Measurements from ENCODE around the gene TRMT10B. TPM values are rescaled to one million over a fixed set of nuclear protein-coding genes. Genes with fewer than 3 reads are reported as not detected.

The TRMT10B gene
- polyA plus RNA-seq, 3 donors = 5.2 to 12.4 (median 9.4) TPM

GRCh38 chr9:37784616-37785483 is 31.2 kb downstream of the TRMT10B start, which contains the start of gene EXOSC3:
Gene EXOSC3, minus strand, starts transcription at chr9:37785064. Its CDS starts 20 bp downstream, at chr9:37785044.
- peak within 1 kb of the TSS; percentile 97 to 98 for H3K4me3 Mint-ChIP-seq
- H3K9me3 Mint-ChIP-seq = no peaks in the 10 kb centered on the region
- Histone ChIP-seq H3K36me3 (replicated peaks in 1 of 2; ENCODE audit: control insufficient read depth in 1 of 2, insufficient read depth in 2 of 2, low read length in 2 of 2) (peaks cover 29 to 35% of the 10 kb centered on the region in 2 donors), H2AFZ (ENCODE audit: insufficient read depth, low read depth, low read length, poor library complexity, severe bottlenecking) (peak within 1 kb of the TSS; percentile 97), H3K9ac (ENCODE audit: insufficient read depth, low read length, poor library complexity, severe bottlenecking) (peak within 1 kb of the TSS; percentile 82), H4K20me1 (ENCODE audit: insufficient read depth, low read length) (peaks cover 24% of the 10 kb centered on the region), H3K4me2 (replicated peaks; ENCODE audit: extremely low read depth, low read length, poor library complexity, severe bottlenecking) (peak within 1 kb of the TSS; percentile 82), H3K4me3 (replicated peaks in 1 of 3; ENCODE audit: low read depth in 2 of 3, low read length in 3 of 3) (peak within 1 kb of the TSS; percentile 73 to 97 (median 84)), H3K27me3 (ENCODE audit: control insufficient read depth in 2 of 2, insufficient read depth in 2 of 2, low read length in 2 of 2) (no peaks in the 10 kb centered on the region), H3K27ac (ENCODE audit: low read depth in 1 of 2, low read length in 2 of 2) (peak within 1 kb of the TSS; percentile 82 to 89), H3K9me3 (replicated peaks in 1 of 2; ENCODE audit: control insufficient read depth in 1 of 2, insufficient read depth in 1 of 2, low read length in 2 of 2) (peaks cover 0 to 6% of the 10 kb centered on the region in 2 donors), H3K79me2 (ENCODE audit: insufficient read depth, low read length) (peaks cover 34% of the 10 kb centered on the region), H3K4me1 (ENCODE audit: control insufficient read depth in 1 of 2, insufficient read depth in 2 of 2, low read length in 2 of 2) (peaks cover 24 to 29% of the 10 kb centered on the region in 2 donors)
- peaks cover 2 to 10% (median 7%) of the 10 kb centered on the region in 3 donors for H3K27me3 Mint-ChIP-seq (ENCODE audit: low read depth in 3 of 3)
- H3K27ac Mint-ChIP-seq = peak within 1 kb of the TSS; percentile 88 to 96 (median 95)
- intact Hi-C loops (cut with micrococcal nuclease) = loop anchor here in 1 of 2 donors (1.0 to 10.0 kb wide), 3 partner anchors 15 to 120 kb away; partner anchors contain the start of genes DCAF10, SLC25A51 and TRMT10B
- DNase-seq = peak; percentile 88 to 90 (median 90)
- TF ChIP-seq, protein P1, sequence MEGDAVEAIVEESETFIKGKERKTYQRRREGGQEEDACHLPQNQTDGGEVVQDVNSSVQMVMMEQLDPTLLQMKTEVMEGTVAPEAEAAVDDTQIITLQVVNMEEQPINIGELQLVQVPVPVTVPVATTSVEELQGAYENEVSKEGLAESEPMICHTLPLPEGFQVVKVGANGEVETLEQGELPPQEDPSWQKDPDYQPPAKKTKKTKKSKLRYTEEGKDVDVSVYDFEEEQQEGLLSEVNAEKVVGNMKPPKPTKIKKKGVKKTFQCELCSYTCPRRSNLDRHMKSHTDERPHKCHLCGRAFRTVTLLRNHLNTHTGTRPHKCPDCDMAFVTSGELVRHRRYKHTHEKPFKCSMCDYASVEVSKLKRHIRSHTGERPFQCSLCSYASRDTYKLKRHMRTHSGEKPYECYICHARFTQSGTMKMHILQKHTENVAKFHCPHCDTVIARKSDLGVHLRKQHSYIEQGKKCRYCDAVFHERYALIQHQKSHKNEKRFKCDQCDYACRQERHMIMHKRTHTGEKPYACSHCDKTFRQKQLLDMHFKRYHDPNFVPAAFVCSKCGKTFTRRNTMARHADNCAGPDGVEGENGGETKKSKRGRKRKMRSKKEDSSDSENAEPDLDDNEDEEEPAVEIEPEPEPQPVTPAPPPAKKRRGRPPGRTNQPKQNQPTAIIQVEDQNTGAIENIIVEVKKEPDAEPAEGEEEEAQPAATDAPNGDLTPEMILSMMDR (IDR thresholded peaks at IDR 0.05) = no peak
- WGBS (ENCODE audit: insufficient coverage) = under 1% methylated on average over 71 of the region's 73 CpGs
- peaks cover 31% of the 10 kb centered on the region for H3K4me1 Mint-ChIP-seq
- H3K36me3 Mint-ChIP-seq = peaks cover 31 to 32% of the 10 kb centered on the region in 2 donors

- peaks cover 0 to 2% (median 0%) of the 10 kb centered on the region in 7 donors for H3K9me3 Mint-ChIP-seq
- Histone ChIP-seq H3K36me3 (replicated peaks in 1 of 2; ENCODE audit: control insufficient read depth in 1 of 2, insufficient read depth in 2 of 2, low read length in 2 of 2) (peaks cover 8 to 13% of the 10 kb centered on the region in 2 donors), H3K27me3 (ENCODE audit: control insufficient read depth in 2 of 2, insufficient read depth in 2 of 2, low read length in 2 of 2) (no peaks in the 10 kb centered on the region), H3K79me2 (ENCODE audit: insufficient read depth, low read length) (peaks cover 34% of the 10 kb centered on the region), H3K9me3 (replicated peaks in 1 of 2; ENCODE audit: control insufficient read depth in 1 of 2, insufficient read depth in 1 of 2, low read length in 2 of 2) (peaks cover 0 to 6% of the 10 kb centered on the region in 2 donors), H2AFZ (ENCODE audit: insufficient read depth, low read depth, low read length, poor library complexity, severe bottlenecking) (no peak overlapping the region), H4K20me1 (ENCODE audit: insufficient read depth, low read length) (peaks cover 8% of the 10 kb centered on the region), H3K4me1 (ENCODE audit: control insufficient read depth in 1 of 2, insufficient read depth in 2 of 2, low read length in 2 of 2) (peaks cover 24 to 29% of the 10 kb centered on the region in 2 donors), H3K4me2 (replicated peaks; ENCODE audit: extremely low read depth, low read length, poor library complexity, severe bottlenecking) (no peak overlapping the region), H3K4me3 (replicated peaks in 1 of 3; ENCODE audit: low read depth in 2 of 3, low read length in 3 of 3) (no peak overlapping the region), H3K27ac (ENCODE audit: low read depth in 1 of 2, low read length in 2 of 2) (no peak overlapping the region), H3K9ac (ENCODE audit: insufficient read depth, low read length, poor library complexity, severe bottlenecking) (no peak overlapping the region)
- H3K36me3 Mint-ChIP-seq = peaks cover 10% of the 10 kb centered on the region in 2 donors
- peaks cover 31% of the 10 kb centered on the region for H3K4me1 Mint-ChIP-seq
- H3K27me3 Mint-ChIP-seq (ENCODE audit: low read depth in 3 of 3) = peaks cover 4 to 10% (median 7%) of the 10 kb centered on the region in 3 donors
- no peak overlapping the region for H3K27ac Mint-ChIP-seq
- no peak for DNase-seq
- intact Hi-C loops (cut with micrococcal nuclease) = loop anchor here in 1 of 2 donors (5.0 to 10.0 kb wide), 2 partner anchors 35 to 118 kb away; partner anchors contain the start of genes SLC25A51 and TRMT10B
- no peak overlapping the region for H3K4me3 Mint-ChIP-seq
- 59% methylated on average over 42 of the region's 45 CpGs for WGBS (ENCODE audit: insufficient coverage)
- TF ChIP-seq, protein P1 (IDR thresholded peaks at IDR 0.05) = no peak
Measured at GRCh38 chr9:37787059-37787458, 33.5 kb downstream of the TRMT10B start.

Data from CD14-positive monocyte (primary cell).